Neuronal stem cell (in vitro differentiated cells): ENCODE results near the gene SLC6A7.
A peak's percentile ranks its signal among the peaks of the same experiment; 100 is the strongest.

Experiments
- DNase-seq: peaks from one replicate; pipeline ENCODE4 v3.0.0-alpha.2; 2013; ENCODE audit warnings: low spot score
- H2AFZ ChIP-seq: one replicate; pipeline ENCODE4 v1.6.1; 2013; ENCODE audit warnings: mild to moderate bottlenecking, low read length, inconsistent platforms
- H2AK5ac ChIP-seq: 2 replicates; pipeline ENCODE4 v1.6.1; 2013; ENCODE audit warnings: low read depth, mild to moderate bottlenecking, inconsistent platforms, low read length, moderate library complexity, mixed read lengths
- H2BK120ac ChIP-seq: 2 replicates; pipeline ENCODE4 v1.6.1; 2013; ENCODE audit warnings: low read depth, mild to moderate bottlenecking, inconsistent platforms, low read length, moderate library complexity, mixed read lengths
- H2BK12ac ChIP-seq: one replicate; pipeline ENCODE4 v1.6.1; 2013; ENCODE audit warnings: low read length, inconsistent platforms
- H2BK15ac ChIP-seq: 2 replicates; pipeline ENCODE4 v1.6.1; 2013; ENCODE audit warnings: mild to moderate bottlenecking, low read length, inconsistent platforms, mixed read lengths
- H2BK5ac ChIP-seq: one replicate; pipeline ENCODE4 v1.6.1; 2013; ENCODE audit warnings: inconsistent platforms, mild to moderate bottlenecking, low read length, moderate library complexity
- H3K14ac ChIP-seq: one replicate; pipeline ENCODE4 v1.6.1; 2013; ENCODE audit warnings: low read length, inconsistent platforms
- H3K18ac ChIP-seq: 2 replicates; pipeline ENCODE4 v1.6.1; 2013; ENCODE audit warnings: low read length, inconsistent platforms
- H3K23ac ChIP-seq: 2 replicates; pipeline ENCODE4 v1.6.1; 2013; ENCODE audit warnings: low read depth, mild to moderate bottlenecking, mixed read lengths, low read length, inconsistent platforms; ENCODE audit not compliant: poor library complexity
- H3K27ac ChIP-seq: replicated peaks from 3 replicates; pipeline ENCODE4 v1.5.1; 2013; ENCODE audit warnings: low read length, inconsistent platforms
- H3K27me3 ChIP-seq, 3 experiments: 2 replicates each; pipeline ENCODE4 v1.6.1; 2013; ENCODE audit warnings: low read length in 3 of 3, mild to moderate bottlenecking in 2 of 3, inconsistent platforms in 1 of 3, low read depth in 1 of 3, mixed read lengths in 1 of 3, moderate library complexity in 1 of 3; ENCODE audit not compliant: control insufficient read depth in 3 of 3, insufficient read depth in 3 of 3
- H3K36me3 ChIP-seq, 2 donors: replicated peaks in 1 of 2; 2 replicates each; pipeline ENCODE4 v1.6.1; 2013; ENCODE audit warnings: low read length in 2 of 2; ENCODE audit not compliant: control insufficient read depth in 2 of 2, insufficient read depth in 2 of 2
- H3K4ac ChIP-seq: 2 replicates; pipeline ENCODE4 v1.6.1; 2013; ENCODE audit warnings: inconsistent platforms, mild to moderate bottlenecking, low read length, moderate library complexity
- H3K4me1 ChIP-seq, 2 donors: 1 replicate in 1 of 2; 2 replicates in 1 of 2; pipeline ENCODE4 v1.6.1; 2013; ENCODE audit warnings: low read length in 2 of 2, low read depth in 1 of 2; ENCODE audit not compliant: control insufficient read depth in 2 of 2, insufficient read depth in 1 of 2
- H3K4me2 ChIP-seq: one replicate; pipeline ENCODE4 v1.6.1; 2013; ENCODE audit warnings: mild to moderate bottlenecking, low read length, inconsistent platforms; ENCODE audit not compliant: insufficient read depth, poor library complexity, severe bottlenecking
- H3K4me3 ChIP-seq, 2 donors: 2 replicates each; pipeline ENCODE4 v1.5.1; 2013; ENCODE audit warnings: low read length in 2 of 2, mild to moderate bottlenecking in 2 of 2, inconsistent platforms in 1 of 2, moderate library complexity in 1 of 2
- H3K79me1 ChIP-seq: one replicate; pipeline ENCODE4 v1.6.1; 2013; ENCODE audit warnings: low read depth, mild to moderate bottlenecking, inconsistent platforms, low read length, moderate library complexity
- H3K9ac ChIP-seq: one replicate; pipeline ENCODE4 v1.6.1; 2013; ENCODE audit warnings: mild to moderate bottlenecking, low read depth, low read length, inconsistent platforms; ENCODE audit not compliant: poor library complexity
- H3K9me3 ChIP-seq, 2 donors: replicated peaks in 1 of 2; 2 replicates each; pipeline versions ENCODE3 to v1.6.1; 2013; ENCODE audit warnings: low read length in 2 of 2, mild to moderate bottlenecking in 2 of 2, inconsistent platforms in 1 of 2, low read depth in 1 of 2, mixed read lengths in 1 of 2, moderate library complexity in 1 of 2; ENCODE audit not compliant: control insufficient read depth in 2 of 2, insufficient read depth in 1 of 2
- H4K8ac ChIP-seq: one replicate; pipeline ENCODE4 v1.6.1; 2013; ENCODE audit warnings: low read depth, mild to moderate bottlenecking, inconsistent platforms, low read length, moderate library complexity
- H4K91ac ChIP-seq: one replicate; pipeline ENCODE4 v1.6.1; 2013; ENCODE audit warnings: low read length, low read depth, mild to moderate bottlenecking, inconsistent platforms; ENCODE audit not compliant: poor library complexity
- WGBS, 2 donors: extraction: QIAGEN DNeasy Blood & Tissue Kit; methylation state at CpG; one replicate each; pipeline ENCODE4 v1.1.7; 2013; ENCODE audit warnings: missing lambda C conversion rate in 2 of 2, mixed read lengths in 1 of 2; ENCODE audit not compliant: insufficient read length in 2 of 2, insufficient replicate concordance in 1 of 2; ENCODE audit errors: extremely low coverage in 2 of 2; 5-methylcytosine and 5-hydroxymethylcytosine counted together

The SLC6A7 gene

DNA sequence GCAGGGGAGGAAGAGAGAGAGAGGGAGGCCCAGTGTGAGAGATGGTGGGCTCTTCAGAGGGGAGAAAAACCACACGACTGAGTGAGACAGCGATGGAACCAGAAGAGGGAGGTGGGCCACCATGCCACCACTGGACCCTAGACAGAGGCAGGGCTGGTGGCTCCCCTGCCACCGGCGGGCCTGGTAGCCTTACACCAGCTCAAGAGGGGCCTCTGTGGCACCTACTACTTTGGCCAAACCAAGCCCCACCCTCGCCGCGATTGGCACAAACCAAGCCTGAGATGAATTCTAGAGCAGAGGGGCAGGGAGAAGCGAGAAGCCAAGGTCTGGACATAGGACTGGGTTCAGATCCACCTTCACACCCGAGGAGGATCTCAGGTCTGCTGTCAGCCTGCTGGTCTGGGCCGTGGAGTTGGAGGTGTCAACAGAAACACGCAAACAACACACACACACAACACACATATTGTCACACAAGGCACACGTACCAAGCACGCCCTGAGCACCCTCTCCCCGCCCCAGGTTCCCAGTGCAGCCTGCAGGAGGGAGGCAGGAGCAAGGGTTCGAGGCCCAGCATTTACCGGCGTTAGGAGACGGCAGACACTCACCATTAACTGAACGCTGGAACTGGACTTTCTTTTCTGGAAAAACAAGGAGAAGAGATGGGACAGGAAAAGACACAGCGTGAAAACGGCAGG lies 49.4 kb downstream of the SLC6A7 start:
- H3K36me3 ChIP-seq, result no peaks in the 10 kb centered on the region

DNA sequence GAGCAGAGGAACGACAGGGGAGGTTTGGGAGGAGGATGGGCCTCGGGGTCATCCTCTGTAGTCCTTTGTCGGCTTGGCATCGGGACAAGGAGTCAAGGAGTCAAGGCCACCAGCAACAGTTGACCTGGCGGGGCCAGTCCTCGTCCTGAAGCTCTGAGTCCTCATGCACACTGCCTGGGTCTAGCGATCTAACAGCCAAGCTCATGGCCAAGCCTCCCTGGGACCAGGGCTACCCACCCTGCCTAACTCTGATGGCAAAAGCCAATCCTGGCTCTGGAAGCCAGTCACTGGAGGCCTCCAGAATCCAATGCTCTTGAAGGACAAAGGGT lies 49.9 kb downstream of the SLC6A7 start:
- Histone ChIP-seq H2AFZ (no peak overlapping the region), H3K9me3 (no peaks in the 10 kb centered on the region), H3K79me1 (no peaks in the 10 kb centered on the region), H2AK5ac (peak overlapping the region; percentile 71), H2BK15ac (no peak overlapping the region), H3K23ac (no peak overlapping the region), H3K27me3 (no peaks in the 10 kb centered on the region), H3K18ac (no peak overlapping the region), H2BK120ac (no peak overlapping the region), H4K91ac (no peak overlapping the region), H3K4me1 (peaks cover 10 to 21% of the 10 kb centered on the region in 2 donors), H3K27ac (no peak overlapping the region), H3K36me3 (no peaks in the 10 kb centered on the region), H3K4me2 (no peak overlapping the region), H4K8ac (no peak overlapping the region), H2BK5ac (no peak overlapping the region), H3K4ac (no peak overlapping the region), H3K9ac (no peak overlapping the region), H3K4me3 (no peak overlapping the region), H2BK12ac (no peak overlapping the region), H3K14ac (no peak overlapping the region)
- no peak for DNase-seq
- no CpG with 5 or more reads among the region's 7 CpGs for WGBS, 2 donors

More for the DNA sequence above, 49.4 kb downstream of the SLC6A7 start:
- Histone ChIP-seq H2BK120ac (no peak overlapping the region), H2AK5ac (peak overlapping the region; percentile 76), H3K79me1 (no peaks in the 10 kb centered on the region), H3K27me3 (no peaks in the 10 kb centered on the region), H3K4ac (no peak overlapping the region), H4K91ac (no peak overlapping the region), H3K27ac (no peak overlapping the region), H4K8ac (no peak overlapping the region), H3K18ac (peak overlapping the region; percentile 34), H3K4me3 (peak overlapping the region in 1 of 2 donors; percentile 26), H3K14ac (no peak overlapping the region), H2BK15ac (peak overlapping the region; percentile 79), H3K9ac (no peak overlapping the region), H2BK12ac (no peak overlapping the region), H3K23ac (no peak overlapping the region), H2AFZ (no peak overlapping the region), H2BK5ac (no peak overlapping the region), H3K4me1 (peaks cover 10 to 18% of the 10 kb centered on the region in 2 donors), H3K9me3 (no peaks in the 10 kb centered on the region), H3K4me2 (no peak overlapping the region)
- no CpG with 5 or more reads among the region's 21 CpGs for WGBS, 2 donors
- no peak for DNase-seq

DNA sequence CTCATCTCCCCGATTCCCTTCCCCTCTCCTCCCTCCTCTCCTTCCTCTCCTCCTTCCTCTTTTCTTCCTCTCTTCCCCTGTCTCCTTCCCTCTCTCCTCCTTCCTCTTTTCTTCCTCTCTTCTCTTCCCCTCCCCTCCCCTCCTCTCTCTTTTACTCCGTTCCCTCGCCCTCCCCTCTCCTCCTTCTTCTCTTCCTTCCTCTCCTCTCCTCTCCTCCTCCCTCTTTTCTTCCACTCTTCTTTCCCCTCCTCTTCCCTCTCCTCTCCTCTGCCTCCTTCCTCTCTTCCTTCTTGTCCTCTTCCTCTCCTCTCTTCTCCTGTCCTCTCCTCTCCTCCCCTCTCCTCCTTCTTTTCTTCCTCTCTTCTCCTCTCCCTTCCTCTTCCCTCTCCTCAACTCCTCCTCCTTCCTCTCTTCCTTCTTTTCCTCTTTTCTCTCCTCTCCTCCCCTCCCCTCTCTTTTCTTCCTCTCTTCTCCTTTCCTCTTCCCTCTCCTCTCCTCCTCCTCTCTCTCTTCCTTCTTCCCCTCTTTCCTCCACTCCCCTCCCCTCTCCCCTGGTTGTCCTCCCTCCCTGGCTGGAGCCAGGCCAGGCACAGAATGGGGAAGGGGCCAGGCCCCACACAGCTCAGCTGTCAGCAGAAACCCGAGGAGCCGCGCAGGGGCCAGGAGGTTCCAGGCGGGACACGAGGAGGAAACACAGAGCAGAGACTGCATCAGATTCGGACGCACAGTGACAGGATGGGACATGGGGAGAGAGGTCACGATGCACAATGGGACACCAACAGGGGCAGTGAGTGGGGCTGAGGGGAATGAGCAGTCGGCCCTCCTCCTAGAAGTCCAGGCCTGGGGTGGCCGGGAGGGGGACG lies 51.7 kb downstream of the SLC6A7 start:
- H3K9me3 ChIP-seq, result no peaks in the 10 kb centered on the region
- no peaks in the 10 kb centered on the region for H3K79me1 ChIP-seq
- H2BK5ac ChIP-seq, result no peak overlapping the region
- peaks cover 21 to 29% of the 10 kb centered on the region in 2 donors for H3K4me1 ChIP-seq
- peak overlapping the region; percentile 74 for H3K18ac ChIP-seq
- H2BK12ac ChIP-seq, result peak overlapping the region; percentile 2
- no peak overlapping the region for H4K8ac ChIP-seq
- H3K4ac ChIP-seq, result no peak overlapping the region
- peak overlapping the region; percentile 71 for H2AFZ ChIP-seq
- no peaks in the 10 kb centered on the region for H3K36me3 ChIP-seq
- no peak overlapping the region for H3K23ac ChIP-seq
- no peak overlapping the region for H3K14ac ChIP-seq
- no peak for DNase-seq
- H3K9ac ChIP-seq, result peak overlapping the region; percentile 82
- H2BK15ac ChIP-seq, result no peak overlapping the region
- no peak overlapping the region for H4K91ac ChIP-seq
- H3K27me3 ChIP-seq, result no peaks in the 10 kb centered on the region
- H3K27ac ChIP-seq, result no peak overlapping the region
- peak overlapping the region; percentile 6 for H2AK5ac ChIP-seq
- no peak overlapping the region for H3K4me3 ChIP-seq
- H3K4me2 ChIP-seq, result no peak overlapping the region
- WGBS, 2 donors, result 100% methylated on average over 2 of the region's 14 CpGs; no CpG with 5 or more reads in 1 of the 2 donors
- no peak overlapping the region for H2BK120ac ChIP-seq

DNA sequence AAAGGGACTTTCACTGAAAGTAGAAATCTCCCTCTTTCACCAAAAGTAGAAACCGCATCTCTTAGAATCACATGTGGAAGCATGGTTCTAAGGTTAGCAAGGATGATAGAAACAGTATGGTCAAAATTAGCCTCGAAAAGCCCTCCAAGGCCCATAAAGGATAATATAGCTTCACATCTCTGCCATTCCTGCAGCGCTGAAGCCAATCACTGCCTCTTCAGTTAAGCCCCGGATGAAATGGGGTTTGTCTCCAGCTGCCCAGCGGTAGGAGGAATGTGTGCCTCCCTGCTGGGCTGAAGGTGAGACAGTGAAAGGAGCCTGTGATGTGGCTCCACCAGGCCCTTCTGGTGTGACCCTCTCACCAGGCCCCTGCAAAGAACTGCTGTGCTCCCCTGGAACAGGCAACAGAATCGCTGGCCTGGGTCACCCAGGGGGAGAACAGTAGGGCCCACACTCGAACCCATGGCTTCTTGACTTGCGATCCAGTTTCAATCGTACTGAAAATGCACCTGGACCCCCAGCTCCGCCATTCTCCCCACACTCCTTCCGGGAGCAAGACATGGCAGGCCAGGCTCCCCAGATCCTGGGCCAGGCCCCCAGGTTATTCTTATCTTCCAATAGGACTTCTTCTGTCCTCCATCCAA lies 52.5 kb downstream of the SLC6A7 start:
- no peak overlapping the region for H3K23ac ChIP-seq
- H3K36me3 ChIP-seq, result no peaks in the 10 kb centered on the region
- peak overlapping the region; percentile 8 for H2AK5ac ChIP-seq
- H2BK120ac ChIP-seq, result no peak overlapping the region
- no peak overlapping the region for H3K4ac ChIP-seq
- no peak overlapping the region for H2BK15ac ChIP-seq
- no peaks in the 10 kb centered on the region for H3K27me3 ChIP-seq
- no peak overlapping the region for H3K9ac ChIP-seq
- H4K91ac ChIP-seq, result no peak overlapping the region
- WGBS, 2 donors, result no CpG with 5 or more reads among the region's 11 CpGs
- H2AFZ ChIP-seq, result peak overlapping the region; percentile 71
- H2BK12ac ChIP-seq, result no peak overlapping the region
- no peak overlapping the region for H4K8ac ChIP-seq
- H3K14ac ChIP-seq, result no peak overlapping the region
- H3K4me2 ChIP-seq, result no peak overlapping the region
- H3K79me1 ChIP-seq, result no peaks in the 10 kb centered on the region
- H3K27ac ChIP-seq, result no peak overlapping the region
- no peaks in the 10 kb centered on the region for H3K9me3 ChIP-seq
- H3K4me3 ChIP-seq, result no peak overlapping the region
- DNase-seq, result no peak
- peak overlapping the region; percentile 11 for H3K18ac ChIP-seq
- H2BK5ac ChIP-seq, result no peak overlapping the region
- H3K4me1 ChIP-seq, result peaks cover 21 to 29% of the 10 kb centered on the region in 2 donors
